Measurements from ENCODE around the gene B4GALNT3.

GRCh38 chr12:556498-556897, 96.8 kb downstream of the B4GALNT3 start:
- TF ChIP-seq POLR2AphosphoS5 (IDR thresholded peaks at IDR 0.05; ENCODE audit: low read depth, low read length) (no peak), CTCF (IDR thresholded peaks at IDR 0.05) (no peak)
- TF ChIP-seq, protein P1, sequence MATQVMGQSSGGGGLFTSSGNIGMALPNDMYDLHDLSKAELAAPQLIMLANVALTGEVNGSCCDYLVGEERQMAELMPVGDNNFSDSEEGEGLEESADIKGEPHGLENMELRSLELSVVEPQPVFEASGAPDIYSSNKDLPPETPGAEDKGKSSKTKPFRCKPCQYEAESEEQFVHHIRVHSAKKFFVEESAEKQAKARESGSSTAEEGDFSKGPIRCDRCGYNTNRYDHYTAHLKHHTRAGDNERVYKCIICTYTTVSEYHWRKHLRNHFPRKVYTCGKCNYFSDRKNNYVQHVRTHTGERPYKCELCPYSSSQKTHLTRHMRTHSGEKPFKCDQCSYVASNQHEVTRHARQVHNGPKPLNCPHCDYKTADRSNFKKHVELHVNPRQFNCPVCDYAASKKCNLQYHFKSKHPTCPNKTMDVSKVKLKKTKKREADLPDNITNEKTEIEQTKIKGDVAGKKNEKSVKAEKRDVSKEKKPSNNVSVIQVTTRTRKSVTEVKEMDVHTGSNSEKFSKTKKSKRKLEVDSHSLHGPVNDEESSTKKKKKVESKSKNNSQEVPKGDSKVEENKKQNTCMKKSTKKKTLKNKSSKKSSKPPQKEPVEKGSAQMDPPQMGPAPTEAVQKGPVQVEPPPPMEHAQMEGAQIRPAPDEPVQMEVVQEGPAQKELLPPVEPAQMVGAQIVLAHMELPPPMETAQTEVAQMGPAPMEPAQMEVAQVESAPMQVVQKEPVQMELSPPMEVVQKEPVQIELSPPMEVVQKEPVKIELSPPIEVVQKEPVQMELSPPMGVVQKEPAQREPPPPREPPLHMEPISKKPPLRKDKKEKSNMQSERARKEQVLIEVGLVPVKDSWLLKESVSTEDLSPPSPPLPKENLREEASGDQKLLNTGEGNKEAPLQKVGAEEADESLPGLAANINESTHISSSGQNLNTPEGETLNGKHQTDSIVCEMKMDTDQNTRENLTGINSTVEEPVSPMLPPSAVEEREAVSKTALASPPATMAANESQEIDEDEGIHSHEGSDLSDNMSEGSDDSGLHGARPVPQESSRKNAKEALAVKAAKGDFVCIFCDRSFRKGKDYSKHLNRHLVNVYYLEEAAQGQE (IDR thresholded peaks at IDR 0.05; ENCODE audit: insufficient read depth in 1 of 2, low read depth in 2 of 2, low read length in 1 of 2), result no peak
